Stimulated activated naive CD4-positive, alpha-beta T cell treated with Interleukin-2 at 50 U/mL for 16 hours (primary cell): Measurements from ENCODE around the gene PDGFB.
A peak's percentile ranks its signal among the peaks of the same experiment; 100 is the strongest.

Experiments
- DNase-seq: peaks from one replicate; lab custom pipeline; 2025; lab: John Stamatoyannopoulos, UW

Gene PDGFB

DNA sequence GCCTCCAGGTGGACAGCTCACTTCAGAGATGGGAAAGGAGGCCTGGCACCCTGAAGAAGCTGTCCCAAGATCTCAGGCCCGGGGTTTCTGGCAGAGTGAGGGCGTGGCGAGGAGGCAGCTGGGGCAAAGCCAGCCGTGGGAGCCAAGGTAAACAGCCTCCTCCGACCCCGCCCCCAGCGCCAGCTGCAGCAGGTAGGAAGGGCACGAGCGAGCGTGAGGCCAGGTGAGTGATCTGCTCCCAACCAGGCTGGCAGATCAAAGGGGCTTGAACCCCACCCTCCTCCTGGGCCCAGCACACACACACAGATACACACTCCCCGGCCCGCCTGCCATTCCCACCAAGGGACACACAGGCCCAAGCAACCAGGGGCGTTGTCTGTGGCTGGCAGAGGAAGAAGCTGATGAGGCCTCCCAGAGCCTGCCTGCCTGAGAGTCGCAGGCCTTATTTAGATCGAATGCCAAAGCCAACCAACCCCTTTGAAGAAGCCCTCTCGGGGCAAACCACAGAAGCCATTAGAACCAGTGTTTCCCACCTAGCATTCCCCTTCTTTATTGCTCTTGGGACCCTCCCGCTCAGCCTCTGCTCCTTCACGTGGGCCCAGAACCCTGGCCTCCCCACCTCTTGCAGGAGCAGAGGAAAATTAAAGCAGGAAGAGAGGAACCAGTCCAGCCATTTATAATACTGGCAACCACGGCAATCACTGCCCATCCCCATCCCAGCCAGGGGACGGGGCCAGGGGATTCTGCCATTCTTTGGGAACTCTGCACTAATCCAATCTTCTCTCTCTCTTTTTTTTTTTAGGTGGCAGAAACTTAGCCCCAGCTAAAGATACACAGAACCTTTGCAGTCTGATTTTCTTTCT is 5.0 kb downstream of the PDGFB start:
- no peak for DNase-seq

DNA sequence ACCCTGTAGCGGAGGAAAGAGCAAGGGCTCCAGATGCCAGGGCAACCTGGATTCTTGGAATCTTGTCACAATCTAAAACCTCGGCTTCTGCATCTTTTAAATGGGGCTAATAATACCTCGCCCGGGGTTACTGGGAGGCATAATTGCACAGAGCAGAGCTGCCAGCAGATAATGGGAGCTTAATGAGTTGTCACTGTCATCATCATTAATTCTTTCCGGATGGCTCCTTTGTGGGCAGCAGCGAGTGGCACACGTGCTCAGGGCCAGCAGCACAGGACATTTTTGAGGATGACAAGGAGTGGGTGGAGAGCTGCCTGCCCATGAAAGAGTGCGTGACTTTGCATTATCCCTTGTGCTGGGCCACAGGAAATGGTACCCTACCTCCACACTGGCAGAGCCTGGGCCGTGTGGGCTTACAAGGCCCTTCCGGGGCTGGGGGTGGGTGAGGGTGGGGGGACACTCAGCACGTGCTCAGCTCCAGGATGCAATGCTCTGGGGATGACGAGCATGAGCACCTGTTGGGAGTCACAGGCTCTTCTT is 5.7 kb downstream of the PDGFB start:
- no peak for DNase-seq

DNA sequence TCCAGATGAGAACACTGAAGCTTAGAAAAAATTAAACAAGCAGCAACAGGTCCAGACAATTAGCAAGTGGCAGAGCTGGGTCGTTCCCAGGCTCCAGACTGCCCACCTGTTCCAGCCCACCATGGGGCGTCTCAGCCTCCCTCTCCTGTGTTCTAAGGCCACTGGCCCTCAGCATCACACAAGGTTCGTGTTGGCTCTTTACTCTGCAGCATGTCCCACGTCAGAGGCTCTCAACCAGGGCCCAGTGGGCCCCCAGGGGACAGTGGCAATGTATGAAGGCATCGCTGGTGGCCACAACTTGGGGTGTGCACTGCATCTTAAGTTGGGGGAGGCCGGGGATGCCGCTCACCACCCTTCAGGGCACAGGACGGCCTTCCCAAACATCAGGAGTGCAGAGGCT is 6.2 kb downstream of the PDGFB start:
- DNase-seq = no peak

DNA sequence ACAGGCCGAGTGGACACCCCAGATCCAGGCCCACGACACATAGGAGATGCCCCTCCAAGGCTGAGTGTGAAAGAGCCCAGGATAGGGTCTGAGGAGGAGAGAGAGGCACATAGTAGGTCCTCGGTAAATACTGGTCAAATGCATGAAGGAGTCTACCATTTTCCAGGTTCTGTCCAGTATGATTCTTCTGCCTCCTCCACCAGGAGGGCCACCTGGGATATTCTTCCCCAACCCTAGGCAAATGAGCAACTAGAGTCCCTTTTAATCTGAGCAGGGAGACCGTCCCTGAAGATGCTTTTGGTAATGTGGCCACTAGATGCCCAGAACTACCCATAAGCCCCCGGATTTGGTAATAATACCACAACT is 6.7 kb downstream of the PDGFB start:
- no peak for DNase-seq

DNA sequence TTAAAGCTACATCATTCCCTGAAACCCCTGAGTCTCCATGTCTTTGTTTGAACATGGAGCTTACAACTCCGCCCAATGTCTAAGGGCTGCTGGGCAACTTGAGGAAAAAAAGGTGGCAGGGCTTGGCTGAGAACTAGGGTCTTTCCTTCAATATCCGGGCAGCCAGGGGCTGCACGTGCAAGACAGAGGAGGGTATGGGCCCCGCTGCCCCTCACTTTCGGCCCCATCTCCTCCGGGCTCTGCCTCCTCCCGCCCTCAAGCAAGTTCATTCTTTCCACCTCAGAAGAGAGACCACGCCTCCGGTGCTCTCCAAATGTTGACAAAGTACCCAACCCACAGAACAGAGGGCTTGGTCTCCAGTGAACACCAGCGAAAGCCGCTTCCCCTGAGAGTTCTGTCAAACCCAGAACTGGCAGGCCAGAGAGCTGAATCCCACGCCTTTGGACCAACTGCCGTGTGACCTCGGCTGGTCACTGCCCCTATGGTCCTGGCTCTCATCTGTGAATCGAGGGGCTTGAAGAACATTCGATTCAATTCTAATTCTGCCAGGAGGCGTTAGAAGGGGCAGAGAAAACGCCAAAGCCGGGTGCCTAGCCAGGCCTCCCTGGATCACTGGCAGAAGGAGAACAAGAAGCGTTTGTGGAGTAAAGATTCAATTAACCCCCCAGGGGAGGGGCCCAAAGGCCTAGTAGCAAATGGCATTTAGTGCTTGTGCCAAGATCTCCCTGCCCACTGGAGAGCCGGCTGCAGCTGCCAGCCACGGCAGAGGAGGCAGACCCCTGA is 7.3 kb downstream of the PDGFB start:
- DNase-seq = no peak

DNA sequence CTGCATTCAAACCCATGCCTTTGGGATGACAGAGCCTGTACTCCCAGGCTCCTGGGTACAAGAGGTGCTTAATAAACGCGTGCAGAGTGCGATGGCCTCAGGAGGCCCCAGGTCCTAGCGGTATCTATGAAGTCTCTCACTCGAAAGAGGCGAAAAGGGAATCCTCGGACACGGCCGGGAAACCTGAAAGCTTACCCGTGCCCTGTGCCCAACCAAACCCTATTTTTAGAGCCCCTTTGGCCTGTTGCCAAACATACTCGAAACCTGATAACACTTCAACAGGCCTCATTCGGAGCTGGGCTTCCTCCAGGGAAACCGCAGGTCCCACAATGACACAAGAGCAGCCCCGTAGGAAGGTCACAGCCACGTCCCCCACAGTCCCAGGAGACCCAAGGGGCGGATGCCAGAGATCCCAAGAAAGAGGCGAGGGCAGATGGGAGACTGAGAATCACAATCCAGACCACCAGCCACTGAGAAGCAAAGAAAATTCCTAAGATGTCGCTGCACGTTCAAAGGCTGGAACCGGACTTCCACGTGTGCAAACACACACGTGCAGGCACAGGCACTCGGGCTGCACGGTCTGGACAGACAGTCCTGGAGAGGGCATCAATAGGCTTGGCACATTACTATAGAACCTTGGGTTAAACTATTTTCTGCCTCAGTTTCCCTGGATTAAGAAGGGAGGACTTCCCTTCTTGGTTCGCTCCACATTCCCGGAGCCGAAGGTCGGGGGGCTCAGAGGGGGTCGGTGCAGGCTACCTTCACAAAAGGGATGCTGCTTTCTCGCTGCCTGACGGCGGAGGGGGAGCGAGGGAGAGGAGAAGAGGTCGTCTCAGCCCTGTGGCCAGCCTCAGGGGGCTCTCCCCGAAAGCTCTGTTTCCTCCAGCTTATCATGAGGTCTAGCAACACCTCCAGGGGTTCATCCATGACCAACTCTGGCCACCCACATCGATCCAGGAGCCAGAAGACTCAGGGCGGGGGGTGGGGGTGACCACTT is 8.2 kb downstream of the PDGFB start:
- DNase-seq = peak; percentile 13

DNA sequence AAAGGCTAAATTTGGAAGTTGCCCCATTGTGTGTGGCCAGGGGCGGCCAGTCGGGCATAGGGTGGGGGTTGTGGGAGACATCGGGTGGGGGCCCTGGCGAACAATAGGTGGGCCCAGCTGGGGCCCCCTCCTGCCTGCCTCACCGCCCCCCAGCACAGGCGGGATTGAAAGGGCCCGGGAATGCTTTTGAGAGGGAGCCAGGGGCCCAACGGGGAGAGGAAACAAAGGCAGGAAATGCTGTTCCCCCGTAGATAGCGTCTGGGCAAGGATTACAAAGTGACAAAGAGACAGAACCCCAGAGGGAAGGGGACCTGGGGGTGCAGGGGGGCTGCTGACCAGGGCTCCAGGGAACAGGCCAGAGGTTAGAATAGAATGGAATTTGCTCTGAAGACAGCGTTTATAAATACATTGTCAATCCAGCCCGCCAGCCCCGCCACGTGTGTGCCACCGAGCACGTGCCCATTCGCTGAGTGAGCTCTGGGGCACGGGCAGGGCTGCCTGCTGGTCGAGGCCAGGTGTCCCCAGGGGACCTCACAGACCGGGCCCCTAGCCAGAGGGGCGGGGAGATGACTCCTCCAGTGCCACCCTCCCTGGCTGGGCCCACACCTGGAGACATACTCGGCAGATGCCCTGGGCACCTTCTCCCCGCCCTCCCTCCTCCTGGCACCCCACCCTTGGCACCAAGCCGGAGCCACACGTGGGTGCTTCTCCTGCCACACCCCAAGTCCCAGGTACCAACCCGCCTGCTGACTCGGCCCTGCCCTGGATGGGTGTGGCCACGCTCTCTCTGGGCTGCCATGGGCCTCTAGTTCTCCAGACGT is 9.7 kb downstream of the PDGFB start:
- DNase-seq = no peak

DNA sequence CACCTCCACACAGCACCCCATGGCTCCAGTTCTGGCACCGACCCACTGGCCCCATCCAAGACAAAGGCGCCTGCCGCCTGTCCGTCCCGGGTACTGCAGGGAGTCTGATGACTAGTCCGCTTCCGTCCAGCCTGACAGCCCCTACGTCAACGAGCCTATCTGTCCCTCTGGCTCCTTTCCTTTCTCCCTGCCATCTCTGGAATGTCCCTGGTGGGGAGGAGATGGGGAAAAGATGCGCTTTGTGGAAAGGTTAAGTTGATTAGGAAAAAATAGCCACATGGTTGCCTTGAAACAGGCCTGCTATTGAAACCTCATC is 10.4 kb downstream of the PDGFB start:
- DNase-seq = no peak

DNA sequence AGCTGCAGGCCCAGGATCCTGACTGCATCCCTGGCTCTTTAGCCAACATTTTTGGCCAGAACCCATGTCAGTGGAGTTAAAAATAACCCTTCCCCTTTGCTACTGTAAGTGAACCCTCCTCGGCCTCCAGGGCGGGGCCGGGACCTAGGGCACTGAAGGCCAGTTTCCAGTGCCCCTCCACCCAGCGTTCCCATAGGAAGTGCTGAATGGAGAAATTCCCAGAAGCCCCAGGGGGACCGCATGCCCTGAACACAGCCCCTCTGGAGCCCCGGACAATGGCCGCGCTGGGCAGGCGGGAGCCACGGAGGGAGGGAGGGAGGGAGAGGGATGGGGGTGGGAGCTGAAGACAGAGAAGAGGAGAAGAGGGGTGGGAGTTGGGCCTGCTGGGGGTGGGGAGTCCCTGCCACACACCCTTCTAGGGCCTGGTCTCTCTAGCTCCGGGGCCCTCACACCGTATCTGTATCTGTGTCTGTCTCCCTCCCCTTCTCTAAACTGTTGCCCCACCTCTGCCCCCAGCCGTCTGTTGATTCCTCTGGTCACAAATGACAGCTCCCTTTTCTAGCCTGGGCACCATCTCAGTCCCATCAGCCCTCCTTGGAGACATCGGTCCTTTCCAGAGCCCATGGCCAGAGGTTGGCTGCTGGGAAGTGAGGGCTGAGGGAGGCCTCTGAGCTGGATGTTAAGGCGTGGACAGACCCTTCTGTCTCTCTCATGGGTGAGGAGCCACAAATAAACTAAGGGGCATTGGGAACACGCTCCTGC is 10.9 kb downstream of the PDGFB start:
- DNase-seq = no peak

DNA sequence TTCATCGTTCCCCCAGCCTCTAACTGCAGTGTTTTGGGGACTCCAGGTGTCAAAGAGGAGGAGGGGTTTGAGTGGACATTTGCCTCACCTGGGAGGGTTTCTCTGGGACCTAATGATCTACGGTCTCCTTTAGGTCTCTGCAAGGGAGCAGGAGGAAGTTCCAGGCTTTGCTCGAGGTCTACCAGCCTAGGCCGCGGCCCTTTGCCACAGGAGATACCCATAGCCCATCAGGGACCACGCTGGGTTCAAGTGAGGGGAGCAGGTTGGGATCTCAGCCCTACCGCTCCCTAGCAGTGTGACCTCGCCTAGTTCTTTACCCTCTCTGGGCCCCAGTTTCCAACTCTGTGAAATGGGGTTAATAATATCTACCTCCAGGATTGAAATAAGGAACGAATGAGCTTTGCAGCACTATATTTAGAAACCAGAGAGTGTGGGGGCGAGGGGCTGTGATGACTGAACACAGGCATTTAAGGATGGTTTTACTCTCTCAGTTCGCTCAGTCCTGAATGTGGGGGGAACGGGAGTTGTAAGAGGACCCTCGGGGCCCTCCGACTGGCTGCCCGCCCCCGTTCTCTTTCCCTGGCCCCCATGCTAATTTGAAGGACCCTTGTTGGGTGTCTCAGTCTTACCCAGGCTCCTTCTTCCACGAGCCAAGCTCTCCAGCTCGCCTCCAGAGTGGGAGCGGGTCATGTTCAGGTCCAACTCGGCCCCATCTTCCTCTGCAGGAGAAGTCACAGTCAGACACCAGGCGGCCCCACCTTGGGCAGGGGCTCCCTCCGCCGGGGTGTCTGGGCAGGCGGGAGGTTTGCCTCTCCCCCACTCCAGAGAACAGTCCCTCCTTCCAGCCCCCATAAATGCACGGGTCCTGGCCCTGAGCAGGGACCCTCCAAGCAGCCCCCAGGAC is 11.7 kb downstream of the PDGFB start:
- no peak for DNase-seq

DNA sequence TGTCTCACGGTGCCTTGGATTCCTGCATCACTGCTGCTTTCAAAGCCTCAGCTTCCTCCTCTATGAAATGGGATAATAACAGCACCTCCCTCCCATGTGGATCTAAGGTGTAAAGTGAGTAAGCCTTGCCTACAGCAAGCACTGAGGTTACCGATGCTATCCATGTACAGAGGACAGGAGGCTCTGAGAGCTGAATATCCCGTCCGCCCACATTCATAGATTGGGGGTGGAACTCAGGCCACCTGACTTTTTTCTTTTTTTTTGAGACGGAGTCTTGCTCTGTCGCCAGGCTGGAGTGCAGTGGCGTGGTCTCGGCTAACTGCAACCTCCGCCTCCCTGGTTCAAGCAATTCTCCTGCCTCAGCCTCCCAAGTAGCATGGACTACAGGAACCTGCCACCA is 12.5 kb downstream of the PDGFB start:
- no peak for DNase-seq

DNA sequence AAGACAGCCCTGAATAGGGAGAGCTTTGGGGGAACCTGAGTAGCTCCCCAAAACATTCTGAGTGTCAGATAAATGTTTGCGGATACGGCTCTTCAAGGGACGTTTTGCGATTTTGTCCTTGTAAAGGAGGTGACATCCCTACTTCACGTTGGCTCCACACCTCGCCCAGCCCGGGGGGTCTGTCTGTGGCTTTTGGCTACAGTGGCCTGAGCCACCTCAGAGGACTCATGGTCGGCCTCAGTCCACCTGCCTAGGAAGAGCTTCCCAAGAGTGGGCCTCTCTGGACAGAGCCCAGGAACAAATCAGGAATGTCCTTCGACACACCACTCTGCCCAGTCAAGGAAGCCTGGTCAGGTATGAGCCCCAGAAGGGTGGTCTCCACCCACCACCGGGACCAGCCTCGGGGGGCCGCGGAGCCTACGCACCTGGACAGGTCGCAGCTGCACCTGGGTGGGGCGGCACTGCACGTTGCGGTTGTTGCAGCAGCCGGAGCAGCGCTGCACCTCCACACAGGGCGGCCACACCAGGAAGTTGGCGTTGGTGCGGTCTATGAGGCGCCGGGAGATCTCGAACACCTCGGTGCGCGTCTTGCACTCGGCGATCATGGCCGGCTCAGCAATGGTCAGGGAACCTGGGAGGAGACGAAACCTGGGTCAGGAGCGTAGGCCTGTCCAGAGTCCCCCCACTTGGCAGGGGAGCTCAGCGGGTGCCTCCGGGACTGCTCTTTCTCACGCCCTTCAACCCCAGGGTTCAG is 13.4 kb downstream of the PDGFB start:
- no peak for DNase-seq

DNA sequence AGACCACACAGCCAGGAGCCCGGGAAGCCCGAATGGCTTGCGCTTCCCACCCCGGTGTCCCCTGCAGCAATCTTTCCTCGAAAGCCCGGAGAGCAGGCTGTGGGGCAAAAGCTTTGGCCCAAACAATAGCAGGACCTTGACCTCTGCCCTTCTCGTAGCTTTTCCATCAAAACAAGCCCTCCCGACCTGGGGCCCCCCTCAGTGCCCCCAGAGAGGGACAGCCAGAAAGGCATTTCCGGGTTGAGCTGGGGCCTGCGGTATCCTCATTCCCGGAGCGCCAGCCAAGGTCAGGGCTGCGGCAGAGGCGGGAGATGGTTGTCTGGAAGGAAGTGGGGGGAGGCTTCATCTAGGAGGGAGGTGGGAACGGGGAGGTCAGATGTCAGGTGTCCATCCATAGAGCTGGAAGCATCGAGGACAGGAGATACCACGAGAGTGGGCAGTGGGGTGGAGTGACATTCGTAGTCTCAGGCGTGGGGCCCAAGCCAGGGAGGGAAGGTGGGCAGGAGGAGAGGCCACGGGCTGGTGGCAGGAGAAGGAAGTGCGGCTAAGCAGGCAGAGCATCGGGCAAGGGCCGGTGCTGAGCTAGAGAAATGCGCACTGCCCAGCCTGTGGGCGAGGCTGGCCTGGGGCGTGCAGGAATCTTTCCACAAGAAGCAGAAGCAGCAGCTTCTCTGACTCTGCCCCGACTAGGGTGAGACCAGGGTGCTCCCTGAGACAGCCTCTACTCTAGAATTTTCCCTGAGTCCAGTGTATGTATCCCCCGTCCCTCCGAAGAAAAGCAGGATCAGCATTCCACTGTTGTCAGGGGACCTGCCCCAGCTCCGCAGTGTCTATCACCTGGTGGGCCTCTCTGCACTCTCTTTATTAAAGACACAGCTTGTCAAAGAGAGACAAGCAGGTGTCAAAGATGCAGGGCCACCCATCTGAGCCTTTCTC is 14.3 kb downstream of the PDGFB start:
- DNase-seq = no peak

DNA sequence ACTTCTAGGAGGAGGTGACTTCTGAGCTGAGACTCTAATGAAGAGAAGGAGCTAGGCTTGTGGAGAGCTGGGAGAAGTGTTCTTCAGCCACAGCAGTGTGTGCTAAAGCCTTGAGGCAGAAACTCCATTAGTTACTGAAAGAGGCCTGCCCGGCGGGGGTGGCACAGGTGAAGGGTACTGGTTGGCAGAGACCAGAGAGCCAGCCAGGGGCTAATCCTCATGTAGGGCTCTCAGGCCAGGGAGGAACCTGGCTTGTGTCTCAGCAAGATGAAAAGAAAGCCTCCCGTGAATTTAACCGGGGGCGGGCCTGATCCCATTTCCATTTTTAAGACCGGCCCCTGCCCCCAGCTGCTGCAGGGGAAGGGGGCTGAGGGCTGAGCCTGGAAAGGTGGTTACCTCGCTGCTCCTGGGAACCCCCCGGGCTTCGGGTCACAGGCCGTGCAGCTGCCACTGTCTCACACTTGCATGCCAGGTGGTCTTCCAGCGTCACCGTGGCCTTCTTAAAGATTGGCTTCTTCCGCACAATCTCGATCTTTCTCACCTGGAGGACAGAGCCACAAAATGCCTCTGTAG is 15.0 kb downstream of the PDGFB start:
- DNase-seq = no peak

DNA sequence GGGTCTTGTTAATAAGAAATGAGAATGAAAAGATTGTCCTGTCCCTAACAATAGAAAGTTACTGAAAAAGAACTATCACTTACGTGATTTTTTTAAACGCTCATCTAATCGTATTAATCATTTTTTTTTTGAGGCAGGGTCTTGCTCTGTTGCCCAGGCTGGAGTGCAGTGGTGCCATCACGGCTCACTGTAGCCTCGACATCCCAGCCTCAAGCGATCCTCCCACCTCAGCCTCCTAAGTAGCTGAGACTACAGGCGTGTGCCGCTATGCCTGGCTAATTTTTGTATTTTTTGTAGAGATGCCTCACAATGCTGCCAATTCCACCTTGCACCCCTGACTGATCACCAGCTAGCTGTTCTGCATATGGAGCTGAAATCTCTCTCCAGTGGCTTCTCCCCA is 15.7 kb downstream of the PDGFB start:
- no peak for DNase-seq

DNA sequence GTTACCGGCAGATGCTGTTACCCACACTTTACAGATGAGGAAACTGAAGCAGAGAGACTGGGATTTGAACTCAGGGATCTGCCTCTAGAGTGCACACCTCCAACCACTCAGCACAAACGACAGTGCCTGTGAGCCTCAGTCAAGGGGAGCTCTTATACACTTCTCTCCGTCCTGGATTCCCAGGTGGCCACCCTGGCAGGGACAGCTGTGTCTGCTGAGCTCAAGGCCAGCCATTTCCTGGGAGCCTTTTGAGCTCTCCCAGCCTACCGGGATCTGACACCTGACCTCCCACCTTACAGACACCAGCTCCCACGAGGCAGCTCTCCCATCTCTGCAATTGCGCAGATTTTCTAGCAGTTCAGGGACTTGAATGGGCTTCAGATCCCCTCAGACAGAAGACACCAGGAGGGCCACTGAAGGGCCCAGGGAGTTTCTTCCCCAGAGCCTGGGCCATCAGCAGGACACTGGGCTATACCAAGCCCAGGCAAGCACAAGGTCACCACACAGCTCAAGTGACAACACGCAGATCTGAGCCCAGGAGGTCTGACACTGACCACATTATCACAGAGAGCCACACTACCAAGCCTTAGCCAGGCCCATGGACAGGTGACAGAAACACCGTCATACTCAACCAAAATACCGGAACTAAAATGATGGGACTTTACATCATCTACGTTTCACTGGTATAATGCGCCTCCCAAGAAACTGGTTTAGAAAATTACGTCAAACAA is 17.1 kb downstream of the PDGFB start:
- DNase-seq = no peak

DNA sequence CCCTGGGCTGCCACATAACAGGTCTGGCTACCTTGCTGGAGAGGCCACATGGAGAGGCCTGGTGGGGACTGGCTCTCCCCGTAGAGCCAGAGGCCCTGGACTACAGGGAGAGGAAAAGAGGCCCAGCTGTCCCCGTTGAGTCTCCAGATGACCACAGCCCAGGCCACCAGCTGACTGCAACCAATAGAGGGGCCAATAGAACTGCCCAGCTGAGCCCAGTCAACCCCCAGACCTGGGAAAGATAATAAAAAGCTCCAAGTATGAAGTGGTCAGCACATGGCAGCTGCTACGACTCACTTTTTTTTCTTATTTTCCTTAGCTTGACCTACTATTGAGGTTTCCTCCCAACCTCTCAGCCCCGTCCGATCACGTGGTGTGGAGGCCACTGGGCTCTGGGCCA is 18.4 kb downstream of the PDGFB start:
- no peak for DNase-seq
